HL-60/S4 treated with retinoic acid at 250 ng/mL for 4 days and 3 days (cell line): ENCODE measurements around the gene PACSIN2.

Source experiments
- in situ Hi-C: fragments of 300-500 bp; cut with MboI; formaldehyde crosslinking; loops from 2 replicates; pipeline ENCODE4 v1.7.0; 2022; ENCODE audit warnings: low sequenced_read_pairs

PACSIN2 gene

GRCh38 chr22:42868751-42869251 lies 146.1 kb downstream of the PACSIN2 start:
- in situ Hi-C loops, result no loop called here

GRCh38 chr22:42866100-42866499 lies 148.8 kb downstream of the PACSIN2 start:
- in situ Hi-C loops, result no loop called here

GRCh38 chr22:42865536-42865935 lies 149.4 kb downstream of the PACSIN2 start:
- in situ Hi-C loops, result no loop called here

GRCh38 chr22:42863349-42863961 lies 151.5 kb downstream of the PACSIN2 start:
- in situ Hi-C loops, result no loop called here

- in situ Hi-C loops, result no loop called here
These were observed 152.8 kb downstream of the PACSIN2 start for GRCh38 chr22:42862045-42862734.

- in situ Hi-C loops, result no loop called here
These were observed 154.0 kb downstream of the PACSIN2 start for GRCh38 chr22:42860968-42861367.

- in situ Hi-C loops, result no loop called here
These were observed 157.0 kb downstream of the PACSIN2 start for GRCh38 chr22:42857845-42858481.

- in situ Hi-C loops, result no loop called here
These were observed 157.9 kb downstream of the PACSIN2 start, which contains the start of gene ARFGAP3 for GRCh38 chr22:42856865-42857704. TSS of gene ARFGAP3 (minus strand) at chr22:42857273. CDS start at chr22:42857182, 91 bp downstream.

- in situ Hi-C loops, result no loop called here
These were observed 158.6 kb downstream of the PACSIN2 start for GRCh38 chr22:42856179-42856864.

GRCh38 chr22:42855721-42856120 lies 159.2 kb downstream of the PACSIN2 start:
- in situ Hi-C loops, result no loop called here

- in situ Hi-C loops, result no loop called here
These were observed 159.7 kb downstream of the PACSIN2 start for GRCh38 chr22:42855211-42855610.

- in situ Hi-C loops, result no loop called here
These were observed 165.9 kb downstream of the PACSIN2 start for GRCh38 chr22:42848941-42849550.

GRCh38 chr22:42847110-42847509 lies 167.8 kb downstream of the PACSIN2 start:
- in situ Hi-C loops, result no loop called here

- in situ Hi-C loops, result no loop called here
These were observed 170.2 kb downstream of the PACSIN2 start for GRCh38 chr22:42844756-42845155.

- in situ Hi-C loops, result no loop called here
These were observed 172.1 kb downstream of the PACSIN2 start for GRCh38 chr22:42842658-42843370.

- in situ Hi-C loops, result no loop called here
These were observed 173.5 kb downstream of the PACSIN2 start for GRCh38 chr22:42841444-42841843.

GRCh38 chr22:42837556-42837955 lies 177.4 kb downstream of the PACSIN2 start:
- in situ Hi-C loops, result no loop called here

GRCh38 chr22:42836026-42836425 lies 178.9 kb downstream of the PACSIN2 start:
- in situ Hi-C loops, result no loop called here

GRCh38 chr22:42834177-42834949 lies 180.6 kb downstream of the PACSIN2 start:
- in situ Hi-C loops, result no loop called here
